ENCODE measurements around the gene LOC101059915.
"Not testable (repeated sequence)": the region's sequence is repeated elsewhere in the genome, so short reads cannot be mapped to it uniquely, and the experiment has no call there.

DNA sequence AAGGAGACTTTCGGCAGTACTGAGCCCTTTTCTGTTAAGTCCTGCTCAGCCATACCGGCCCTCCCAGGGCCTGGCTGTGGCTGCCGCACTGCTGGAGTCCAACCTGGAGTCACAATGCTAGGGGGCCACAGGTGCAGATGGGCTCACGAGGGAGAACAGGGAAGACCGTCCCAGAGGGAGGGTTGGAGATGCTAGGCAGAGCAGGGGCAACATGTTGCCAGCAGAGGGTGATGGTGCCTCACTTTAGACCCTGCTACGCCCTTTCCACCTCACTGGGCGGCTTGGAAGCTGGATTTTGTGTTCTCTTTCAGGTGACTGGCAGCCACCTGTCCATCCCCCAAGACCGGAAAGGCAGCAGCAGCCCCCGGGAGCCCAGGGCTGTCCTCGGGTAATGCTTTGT is 2.6 kb downstream of the LOC101059915 start:
- not testable (repeated sequence) for TF ChIP-seq POLR2AphosphoS5 (IDR thresholded peaks at IDR 0.05; ENCODE audit: insufficient read depth, low read depth, low read length); POLR2A (IDR thresholded peaks at IDR 0.05; ENCODE audit: low read depth, low read length); JUN (IDR thresholded peaks at IDR 0.05; ENCODE audit: borderline replicate concordance, insufficient read depth, insufficient read length, low read depth); MYC (IDR thresholded peaks at IDR 0.05; ENCODE audit: low read depth, low read length)
- TF ChIP-seq, protein P1, sequence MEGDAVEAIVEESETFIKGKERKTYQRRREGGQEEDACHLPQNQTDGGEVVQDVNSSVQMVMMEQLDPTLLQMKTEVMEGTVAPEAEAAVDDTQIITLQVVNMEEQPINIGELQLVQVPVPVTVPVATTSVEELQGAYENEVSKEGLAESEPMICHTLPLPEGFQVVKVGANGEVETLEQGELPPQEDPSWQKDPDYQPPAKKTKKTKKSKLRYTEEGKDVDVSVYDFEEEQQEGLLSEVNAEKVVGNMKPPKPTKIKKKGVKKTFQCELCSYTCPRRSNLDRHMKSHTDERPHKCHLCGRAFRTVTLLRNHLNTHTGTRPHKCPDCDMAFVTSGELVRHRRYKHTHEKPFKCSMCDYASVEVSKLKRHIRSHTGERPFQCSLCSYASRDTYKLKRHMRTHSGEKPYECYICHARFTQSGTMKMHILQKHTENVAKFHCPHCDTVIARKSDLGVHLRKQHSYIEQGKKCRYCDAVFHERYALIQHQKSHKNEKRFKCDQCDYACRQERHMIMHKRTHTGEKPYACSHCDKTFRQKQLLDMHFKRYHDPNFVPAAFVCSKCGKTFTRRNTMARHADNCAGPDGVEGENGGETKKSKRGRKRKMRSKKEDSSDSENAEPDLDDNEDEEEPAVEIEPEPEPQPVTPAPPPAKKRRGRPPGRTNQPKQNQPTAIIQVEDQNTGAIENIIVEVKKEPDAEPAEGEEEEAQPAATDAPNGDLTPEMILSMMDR (IDR thresholded peaks at IDR 0.05; ENCODE audit: extremely low read depth in 1 of 2, insufficient read depth in 1 of 2, low read depth in 1 of 2, low read length in 2 of 2) = peak in 1 of 2 donors; percentile 44

Measured in endothelial cell of umbilical vein (primary cell).